Measurements from ENCODE around the gene BRMS1L. TPM values are rescaled to one million over a fixed set of nuclear protein-coding genes. Genes with fewer than 3 reads are reported as not detected.
A peak's percentile ranks its signal among the peaks of the same experiment; 100 is the strongest.

Gene BRMS1L
- total RNA-seq, 1 donor from 2014 or later = 2.8 TPM

DNA sequence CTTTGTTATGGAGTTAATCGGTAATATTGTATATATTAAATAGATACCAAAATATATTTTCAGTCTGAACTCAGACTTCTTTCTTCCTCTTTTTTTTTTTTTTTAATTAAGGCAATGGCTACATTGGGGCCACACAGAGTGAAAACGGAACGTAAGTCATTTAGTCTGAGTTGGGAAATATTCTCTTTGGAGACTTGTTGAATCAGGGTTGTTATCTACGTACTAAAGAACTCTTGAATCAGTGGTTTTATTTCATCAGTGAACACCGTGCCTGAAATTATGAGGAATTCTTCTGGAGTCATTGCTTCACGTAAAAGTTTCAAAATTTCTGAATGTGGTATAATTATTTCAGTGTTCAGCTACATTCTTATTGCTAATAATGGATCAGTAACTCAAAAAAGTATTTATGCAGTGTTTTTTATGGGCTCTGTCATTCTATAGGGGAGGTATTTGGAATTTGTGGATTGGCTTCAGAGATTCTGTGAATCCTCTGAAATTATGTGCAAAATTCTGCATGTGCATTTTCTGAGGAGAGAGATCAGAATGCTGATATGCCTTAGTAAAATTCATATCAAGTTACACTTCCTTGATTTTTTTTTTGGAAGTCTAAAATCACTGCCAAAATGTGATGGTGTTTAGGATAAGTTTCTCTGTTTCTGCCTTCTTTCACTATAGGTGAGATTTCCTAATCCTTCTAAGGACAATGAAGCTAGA is 39.6 kb downstream of the BRMS1L start:
- DNase-seq (ENCODE audit: low spot score) = no peak
- no peak for ATAC-seq

DNA sequence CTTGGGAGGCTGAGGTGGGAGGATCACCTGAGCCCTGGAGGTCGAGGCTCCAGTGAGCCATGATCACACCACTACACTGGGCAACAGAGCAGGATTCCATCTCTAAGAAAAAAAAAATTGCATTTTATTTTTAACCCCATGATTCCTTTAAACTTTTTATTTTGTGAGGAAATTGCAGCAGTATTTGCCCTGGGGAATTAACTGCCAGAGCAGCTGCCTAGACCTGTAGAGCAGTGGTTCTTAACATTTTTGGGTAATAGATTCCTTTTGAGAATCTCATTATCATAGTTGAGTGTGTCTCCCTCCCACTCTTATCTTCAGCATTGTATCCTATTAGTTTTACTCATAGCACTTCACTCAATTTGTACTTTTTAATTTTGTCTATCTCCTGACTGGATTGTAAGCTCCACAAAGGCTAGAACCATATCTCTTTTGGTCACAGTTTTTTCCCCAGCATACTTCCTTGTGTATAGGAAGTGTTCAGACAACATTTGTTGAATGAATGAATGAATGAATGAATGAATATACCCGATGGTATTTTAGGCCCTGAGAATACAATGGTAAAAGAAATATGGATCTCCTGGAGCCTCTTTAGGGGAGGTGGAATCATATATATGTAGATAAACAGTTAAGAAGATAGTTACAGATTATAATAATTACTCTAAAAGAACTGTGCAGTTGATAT is 40.6 kb downstream of the BRMS1L start:
- DNase-seq (ENCODE audit: low spot score) = no peak
- ATAC-seq = no peak

GRCh38 chr14:35867280-35867629 is 41.1 kb downstream of the BRMS1L start:
- no peak for ATAC-seq

DNA sequence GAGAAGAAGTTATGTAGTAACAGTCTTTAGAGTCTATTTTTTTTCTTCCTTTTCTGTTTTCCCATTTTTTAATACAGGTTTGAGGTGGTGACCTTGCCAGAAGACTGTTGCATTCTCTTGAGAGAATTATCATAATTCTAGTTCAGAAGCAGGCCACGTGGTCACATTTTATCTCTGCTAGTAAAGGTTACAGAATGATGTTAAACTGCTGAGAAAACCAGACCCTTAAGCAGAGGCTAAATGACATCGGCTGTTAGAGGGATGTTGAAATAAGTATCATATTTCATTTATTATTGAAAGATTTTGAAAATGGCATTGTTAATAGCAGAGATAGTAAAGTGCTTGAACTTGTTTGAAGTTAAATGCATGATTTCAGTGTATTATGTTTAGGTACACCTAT is 49.2 kb downstream of the BRMS1L start:
- DNase-seq (ENCODE audit: low spot score) = no peak
- ATAC-seq = no peak

More at GRCh38 chr14:35867280-35867629, 41.1 kb downstream of the BRMS1L start:
- no peak for DNase-seq (ENCODE audit: low spot score)

DNA sequence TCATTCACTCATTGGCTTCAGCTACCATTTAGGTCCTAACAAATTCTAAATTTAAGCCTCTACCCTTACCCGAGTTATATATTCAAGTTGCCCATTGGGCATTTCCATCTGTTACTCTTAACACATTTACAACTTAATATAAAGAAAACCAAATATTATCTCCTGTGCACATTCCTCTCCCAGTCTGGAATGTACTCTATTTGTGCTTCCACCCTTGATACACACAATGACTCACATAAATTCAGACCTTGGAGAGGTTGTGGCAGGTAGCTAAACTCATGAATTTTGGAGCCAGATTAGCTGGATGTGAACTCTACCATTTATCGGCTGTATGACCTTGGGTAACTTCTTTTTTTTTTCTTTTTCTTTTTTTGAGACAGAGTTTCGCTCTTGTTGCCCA is 51.1 kb downstream of the BRMS1L start:
- DNase-seq (ENCODE audit: low spot score) (no peak), ATAC-seq (no peak)

- ATAC-seq = peak; percentile 79
- no peak for DNase-seq (ENCODE audit: low spot score)
Measured at GRCh38 chr14:35878272-35879150, 52.4 kb downstream of the BRMS1L start.

GRCh38 chr14:35879151-35879648 is 53.1 kb downstream of the BRMS1L start:
- ATAC-seq (peak; percentile 78), DNase-seq (ENCODE audit: low spot score) (peak; percentile 58)

DNA sequence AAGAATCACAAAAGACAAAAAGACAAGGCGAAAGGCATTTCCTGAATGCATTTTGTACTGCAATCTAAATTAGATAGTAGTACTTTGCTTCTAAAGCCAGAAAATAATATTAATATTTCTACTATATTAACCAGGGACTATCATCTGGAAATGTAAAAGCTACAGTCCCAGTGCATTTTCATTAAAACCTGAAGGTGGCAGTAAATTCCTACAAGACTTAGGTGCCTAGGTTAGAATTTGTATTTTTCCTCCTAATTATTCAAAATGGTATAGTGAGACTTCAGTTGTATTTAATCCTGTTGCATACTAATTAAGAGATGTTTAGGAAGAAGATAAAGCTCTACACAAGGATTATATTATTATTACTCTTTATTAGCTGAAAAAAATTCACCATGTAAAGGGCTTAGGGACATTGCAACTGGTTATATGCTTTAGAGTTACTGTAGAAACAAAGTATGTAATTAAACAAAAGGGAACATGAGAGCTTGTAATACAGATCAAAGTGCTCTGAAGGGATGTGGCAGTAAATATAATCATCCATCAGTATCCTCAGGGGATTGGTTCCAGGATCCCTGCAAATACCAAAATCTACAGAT is 53.6 kb downstream of the BRMS1L start:
- no peak for DNase-seq (ENCODE audit: low spot score)
- peak; percentile 47 for ATAC-seq

- no peak for DNase-seq (ENCODE audit: low spot score)
- ATAC-seq = no peak
Measured at GRCh38 chr14:35881280-35881679, 55.1 kb downstream of the BRMS1L start.

DNA sequence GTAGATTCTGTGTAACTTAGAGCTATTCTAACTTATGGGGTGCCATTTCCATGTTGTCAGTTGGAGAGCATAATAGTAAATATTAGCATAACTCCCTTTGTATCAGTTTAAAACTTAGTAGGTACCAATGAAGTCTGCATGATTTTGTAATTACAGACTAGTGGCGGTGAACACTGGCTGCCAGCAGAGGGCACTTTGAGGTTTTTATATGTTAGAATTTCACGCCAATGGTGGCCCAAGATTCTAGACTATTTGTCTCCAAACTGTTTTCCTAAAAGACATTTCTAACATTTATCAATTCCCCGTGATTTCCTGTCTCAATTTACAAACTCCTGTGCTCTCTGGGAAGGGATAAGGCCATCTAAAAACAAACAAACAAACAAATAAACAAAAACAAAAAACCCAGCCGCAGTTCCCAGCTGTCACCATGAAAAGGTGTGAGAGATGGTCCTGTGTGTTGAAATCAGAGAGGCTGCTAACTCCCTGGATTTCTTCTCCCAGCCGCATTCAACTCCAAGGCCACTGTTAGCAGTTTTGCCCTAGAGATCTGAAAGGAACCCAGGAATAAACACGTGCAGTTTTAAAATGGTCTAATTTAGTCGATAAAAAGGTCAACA is 57.6 kb downstream of the BRMS1L start:
- peak; percentile 80 for ATAC-seq
- no peak for DNase-seq (ENCODE audit: low spot score)

GRCh38 chr14:35890308-35890707 is 64.2 kb downstream of the BRMS1L start:
- no peak for DNase-seq (ENCODE audit: low spot score)
- ATAC-seq = no peak

GRCh38 chr14:35895256-35895655 is 69.1 kb downstream of the BRMS1L start:
- no peak for ATAC-seq

DNA sequence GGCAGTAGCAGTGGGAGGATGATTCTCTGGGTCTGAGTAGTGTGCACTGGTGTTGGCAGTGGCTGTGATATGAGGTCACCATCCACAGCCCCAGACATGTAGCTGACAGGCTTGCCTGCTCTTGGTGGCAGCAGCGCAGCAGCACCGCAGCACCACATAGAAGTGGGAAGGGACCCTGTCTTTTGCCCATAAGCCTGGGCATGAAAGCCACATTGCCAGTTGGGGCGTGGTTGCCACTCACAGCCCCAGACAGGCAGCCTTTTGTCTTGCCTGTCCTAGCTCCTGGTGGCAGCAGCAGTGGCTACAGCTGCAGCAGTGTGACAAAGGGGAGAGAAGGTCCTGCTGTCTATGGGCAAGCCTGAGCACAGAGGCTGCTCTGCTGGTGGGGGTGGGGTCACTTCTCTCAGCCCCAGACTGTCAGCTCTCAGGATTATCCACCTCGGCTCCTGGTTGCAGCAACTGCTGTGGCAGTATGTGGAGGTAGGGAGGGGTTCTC is 71.5 kb downstream of the BRMS1L start:
- ATAC-seq = no peak
- DNase-seq (ENCODE audit: low spot score) = no peak

More at GRCh38 chr14:35895256-35895655, 69.1 kb downstream of the BRMS1L start:
- no peak for DNase-seq (ENCODE audit: low spot score)

GRCh38 chr14:35898217-35898775 is 72.2 kb downstream of the BRMS1L start:
- DNase-seq (ENCODE audit: low spot score) (no peak), ATAC-seq (no peak)

GRCh38 chr14:35900741-35901140 is 74.6 kb downstream of the BRMS1L start:
- ATAC-seq = no peak
- DNase-seq (ENCODE audit: low spot score) = no peak

DNA sequence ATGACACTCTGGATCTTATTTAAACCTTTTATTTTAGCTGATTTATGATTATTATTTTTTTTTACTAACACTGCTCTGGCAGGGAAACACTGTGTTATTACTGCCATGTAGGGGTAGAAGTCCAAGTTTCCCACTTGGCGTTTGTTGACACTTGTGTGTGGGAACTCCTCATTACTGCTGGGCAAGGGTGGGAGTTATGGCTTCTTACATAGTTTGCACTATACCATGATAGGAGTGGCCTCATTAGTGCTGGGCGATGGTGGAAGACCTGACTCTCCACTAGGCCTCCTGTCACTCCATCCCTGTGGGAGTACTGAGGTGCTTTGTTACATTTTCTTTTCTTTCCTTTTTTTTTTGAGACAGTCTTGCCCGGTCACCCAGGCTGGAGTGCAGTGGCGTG is 83.5 kb downstream of the BRMS1L start:
- no peak for ATAC-seq
- no peak for DNase-seq (ENCODE audit: low spot score)

GRCh38 chr14:35910191-35910590 is 84.1 kb downstream of the BRMS1L start:
- DNase-seq (ENCODE audit: low spot score) (no peak), ATAC-seq (no peak)

DNA sequence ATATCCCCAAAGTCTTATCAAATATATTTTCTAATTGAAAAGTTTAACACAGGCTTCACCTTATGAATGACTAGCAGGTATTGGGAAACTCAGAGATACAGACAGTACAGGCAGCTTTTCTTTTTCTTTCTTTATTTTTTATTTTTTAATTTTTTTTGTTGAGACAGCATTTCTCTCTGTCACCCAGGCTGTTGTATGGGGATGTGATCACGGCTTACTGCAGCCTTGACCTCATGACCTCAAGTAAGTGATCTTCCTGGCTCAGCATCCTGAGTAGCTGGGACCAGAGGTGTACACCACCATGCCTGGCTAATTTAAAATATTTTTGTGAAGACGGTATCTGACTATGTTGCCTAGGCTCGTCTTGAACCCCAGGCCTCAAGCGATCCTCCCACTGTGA is 85.0 kb downstream of the BRMS1L start:
- DNase-seq (ENCODE audit: low spot score) = no peak
- ATAC-seq = no peak

DNA sequence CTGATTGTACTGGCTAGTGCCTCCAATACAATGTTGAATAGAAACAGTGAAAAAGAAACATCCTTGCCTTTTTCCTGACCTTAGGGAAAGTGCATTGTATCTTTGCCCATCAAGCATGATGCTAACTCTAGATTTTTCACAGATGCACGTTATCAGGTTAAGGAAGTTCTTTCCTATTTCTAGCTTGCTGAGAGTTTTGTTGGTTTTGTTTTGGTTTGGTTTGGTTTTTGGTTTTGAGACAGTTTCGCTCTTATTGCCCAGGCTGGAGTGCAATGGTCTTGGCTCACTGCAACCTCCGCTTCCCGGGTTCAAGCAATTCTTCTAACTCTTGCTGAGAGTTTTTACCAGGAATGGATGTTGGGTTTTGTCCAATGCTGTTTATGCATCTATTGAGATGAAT is 89.0 kb downstream of the BRMS1L start:
- no peak for ATAC-seq
- DNase-seq (ENCODE audit: low spot score) = no peak

DNA sequence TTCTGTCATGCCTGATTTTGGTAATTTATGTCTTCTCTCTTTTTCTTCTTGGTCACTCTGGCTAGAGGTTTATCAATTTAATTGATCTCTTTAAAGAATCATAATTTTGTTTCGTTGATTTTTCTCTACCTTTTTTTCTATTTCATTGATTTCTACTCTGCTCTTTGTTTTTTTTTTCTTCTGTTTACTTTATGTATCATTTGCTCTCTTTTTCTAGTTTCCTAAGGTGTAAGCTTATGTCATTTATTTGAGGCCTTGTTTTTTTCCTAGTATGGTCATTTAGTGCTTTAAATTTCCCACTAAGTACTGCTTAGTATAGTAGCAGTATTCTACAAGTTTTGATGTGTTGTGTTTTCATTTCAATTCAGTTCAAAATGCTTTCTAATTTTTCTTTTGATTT is 89.6 kb downstream of the BRMS1L start:
- no peak for ATAC-seq
- DNase-seq (ENCODE audit: low spot score) = no peak

Data from left lobe of liver (tissue), 2 donors.